Activated CD4-positive, alpha-beta memory T cell treated with anti-CD3 and anti-CD28 coated beads for 36 hours (primary cell): Measurements from ENCODE around the gene RBM20. TPM values are rescaled to one million over a fixed set of nuclear protein-coding genes. Genes with fewer than 3 reads are reported as not detected.
"Not testable (repeated sequence)": the region's sequence is repeated elsewhere in the genome, so short reads cannot be mapped to it uniquely, and the experiment has no call there.

ENCODE experiments used
- CTCF ChIA-PET: fragments of 350-600 bp; sonication (Branson Sonifier 250); formaldehyde crosslinking; loops from one replicate; lab custom pipeline; 2021; ENCODE audit warnings: antibody characterized with exemption, inconsistent platforms; lab: Charles Lee
- POLR2A ChIA-PET: fragments of 350-600 bp; sonication (Branson Sonifier 250); formaldehyde crosslinking; loops from one replicate; lab custom pipeline; 2021; ENCODE audit warnings: antibody characterized with exemption; lab: Charles Lee
- DNase-seq: peaks from one replicate; pipeline ENCODE4 v3.0.0-alpha.2; 2020
- H3K27ac Mint-ChIP-seq: one replicate; pipeline ENCODE4 v1.8.0; 2021; ENCODE audit warnings: mixed read lengths
- H3K27me3 Mint-ChIP-seq: one replicate; pipeline ENCODE4 v1.8.0; 2021; ENCODE audit warnings: mixed read lengths
- H3K36me3 Mint-ChIP-seq: one replicate; pipeline ENCODE4 v1.8.0; 2021; ENCODE audit warnings: mixed read lengths
- H3K4me1 Mint-ChIP-seq: one replicate; pipeline ENCODE4 v1.8.0; 2021; ENCODE audit warnings: low read depth, mixed read lengths
- H3K4me3 Mint-ChIP-seq: one replicate; pipeline ENCODE4 v1.8.0; 2021; ENCODE audit warnings: mild to moderate bottlenecking, mixed read lengths
- H3K9me3 Mint-ChIP-seq: one replicate; pipeline ENCODE4 v1.8.0; 2021; ENCODE audit warnings: mixed read lengths
- intact Hi-C: fragments of 100-400 bp; cut with micrococcal nuclease; formaldehyde crosslinking; loops from one replicate; pipeline ENCODE4 v1.15.1; 2023
- total RNA-seq, 2 experiments: library from RNA; stranded (reverse); gene quantifications; one replicate each; pipeline ENCODE4 v1.2.3, GENCODE V29; 2021

RBM20 gene
- total RNA-seq, 2 experiments from 2014 or later = not detected

DNA sequence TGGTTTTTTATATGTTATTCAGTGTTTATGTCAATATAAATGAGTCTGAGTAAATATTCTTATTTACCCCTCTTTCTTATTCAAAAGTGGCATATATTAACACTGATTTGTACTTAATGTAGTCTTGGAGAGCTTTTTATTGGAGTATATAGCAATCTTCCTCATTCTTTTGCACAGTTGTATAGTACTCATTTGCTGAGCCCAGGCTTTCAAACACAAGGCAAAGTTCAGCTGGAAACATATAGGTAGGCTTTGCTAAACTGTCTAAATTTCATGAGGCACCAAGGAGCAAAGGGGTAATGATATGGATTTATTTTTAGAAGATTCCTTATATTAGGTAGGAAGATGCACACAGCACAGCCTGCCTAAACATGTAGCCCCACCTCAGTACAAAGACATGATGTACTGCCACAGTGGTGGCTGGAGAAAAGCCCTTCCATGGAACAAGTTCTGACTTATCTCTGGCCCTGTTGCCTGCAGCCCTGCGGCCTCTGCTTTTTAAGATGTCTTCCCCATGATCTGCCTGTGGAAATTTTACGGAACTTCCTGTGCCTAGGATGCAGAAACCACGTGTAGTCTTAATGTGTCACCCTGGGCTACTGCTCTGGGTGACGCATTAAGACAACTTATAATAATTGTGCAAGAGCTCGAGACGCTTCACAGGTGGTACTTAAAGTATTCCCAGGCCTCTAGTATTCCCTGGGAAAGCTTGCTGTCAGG is 218.0 kb downstream of the RBM20 start:
- no peak overlapping the region for H3K4me3 Mint-ChIP-seq
- ChIA-PET CTCF (no interaction called here), POLR2A (interaction anchor here (1.7 to 1.8 kb wide), 2 partner anchors 9 to 56 kb away, joined by 5 to 7 read pairs; partner anchors contain the start of genes BBIP1, PDCD4 and SHOC2)
- peak overlapping the region; percentile 36 for H3K27ac Mint-ChIP-seq
- no peaks in the 10 kb centered on the region for H3K27me3 Mint-ChIP-seq
- peaks cover 1% of the 10 kb centered on the region for H3K36me3 Mint-ChIP-seq
- intact Hi-C loops = loop anchor here (5.0 to 10.0 kb wide), 2 partner anchors 130 to 447 kb away; no protein-coding TSS in a partner anchor
- no peak for DNase-seq
- peaks cover 91% of the 10 kb centered on the region for H3K4me1 Mint-ChIP-seq
- no peaks in the 10 kb centered on the region for H3K9me3 Mint-ChIP-seq

GRCh38 chr10:110862961-110863360 is 218.8 kb downstream of the RBM20 start:
- no peak for DNase-seq
- ChIA-PET CTCF (no interaction called here), POLR2A (no interaction called here)
- Mint-ChIP-seq H3K27ac (peak overlapping the region; percentile 95), H3K4me3 (no peak overlapping the region), H3K36me3 (no peaks in the 10 kb centered on the region), H3K9me3 (no peaks in the 10 kb centered on the region), H3K4me1 (peaks cover 91% of the 10 kb centered on the region), H3K27me3 (no peaks in the 10 kb centered on the region)
- intact Hi-C loops = loop anchor here (5.0 to 10.0 kb wide), 2 partner anchors 129 to 448 kb away; no protein-coding TSS in a partner anchor

DNA sequence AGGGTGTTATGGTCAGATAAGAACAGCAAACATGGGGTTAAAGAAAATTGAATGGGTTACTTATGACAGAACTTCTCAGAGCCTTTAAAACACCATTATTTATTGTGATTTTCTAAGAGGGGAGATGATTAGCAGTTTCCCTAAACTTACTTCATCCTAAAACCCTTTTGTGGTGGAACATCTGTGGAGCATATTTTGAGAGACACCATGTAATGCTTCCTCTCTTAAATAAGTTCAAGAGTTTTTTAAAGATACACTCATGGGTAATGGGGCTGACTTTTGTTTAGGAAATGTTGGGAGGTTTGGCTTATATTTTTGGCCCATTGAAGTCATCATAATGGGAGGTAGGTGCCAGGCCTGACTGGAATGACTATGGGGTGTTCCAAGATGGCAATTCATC is 219.2 kb downstream of the RBM20 start:
- no peak overlapping the region for H3K4me3 Mint-ChIP-seq
- ChIA-PET CTCF (no interaction called here), POLR2A (interaction anchor here (1.6 kb wide), 1 partner anchor 10 kb away, joined by 5 read pairs; no protein-coding TSS in a partner anchor)
- intact Hi-C loops = loop anchor here (5.0 to 10.0 kb wide), 2 partner anchors 129 to 449 kb away; no protein-coding TSS in a partner anchor
- no peaks in the 10 kb centered on the region for H3K9me3 Mint-ChIP-seq
- H3K36me3 Mint-ChIP-seq = no peaks in the 10 kb centered on the region
- DNase-seq = no peak
- H3K27ac Mint-ChIP-seq = peak overlapping the region; percentile 95
- no peaks in the 10 kb centered on the region for H3K27me3 Mint-ChIP-seq
- H3K4me1 Mint-ChIP-seq = peaks cover 91% of the 10 kb centered on the region

DNA sequence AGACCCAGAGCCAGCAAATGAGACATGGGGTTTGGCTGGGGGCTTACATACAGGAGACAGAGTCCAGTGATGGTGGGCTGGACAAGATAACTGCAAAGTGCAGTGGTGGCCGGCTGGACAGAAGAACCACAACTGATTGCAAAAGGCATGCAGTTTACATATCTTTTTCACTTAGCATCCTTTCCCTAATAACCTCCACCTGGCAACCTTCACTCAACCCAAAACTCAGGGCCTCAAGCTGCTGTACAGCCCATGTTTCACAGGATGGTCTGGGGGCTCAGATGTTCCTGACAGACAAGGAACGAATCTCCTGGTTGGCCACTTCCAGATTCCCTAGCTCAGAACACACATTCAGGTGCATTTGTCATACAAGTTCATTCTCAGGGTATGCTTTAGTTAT is 219.8 kb downstream of the RBM20 start:
- ChIA-PET CTCF (interaction anchor here (1.1 to 1.6 kb wide), 2 partner anchors 30 to 60 kb away, joined by 3 read pairs; no protein-coding TSS in a partner anchor), POLR2A (interaction anchor here (1.0 to 1.6 kb wide), 5 partner anchors 9 to 14 kb away, joined by 3 to 5 read pairs (median 3); no protein-coding TSS in a partner anchor)
- Mint-ChIP-seq H3K36me3 (no peaks in the 10 kb centered on the region), H3K4me1 (peaks cover 93% of the 10 kb centered on the region), H3K4me3 (no peak overlapping the region), H3K27ac (peak overlapping the region; percentile 95), H3K9me3 (no peaks in the 10 kb centered on the region), H3K27me3 (no peaks in the 10 kb centered on the region)
- intact Hi-C loops = loop anchor here (1.0 to 10.0 kb wide), 6 partner anchors 21 to 507 kb away; no protein-coding TSS in a partner anchor
- no peak for DNase-seq

DNA sequence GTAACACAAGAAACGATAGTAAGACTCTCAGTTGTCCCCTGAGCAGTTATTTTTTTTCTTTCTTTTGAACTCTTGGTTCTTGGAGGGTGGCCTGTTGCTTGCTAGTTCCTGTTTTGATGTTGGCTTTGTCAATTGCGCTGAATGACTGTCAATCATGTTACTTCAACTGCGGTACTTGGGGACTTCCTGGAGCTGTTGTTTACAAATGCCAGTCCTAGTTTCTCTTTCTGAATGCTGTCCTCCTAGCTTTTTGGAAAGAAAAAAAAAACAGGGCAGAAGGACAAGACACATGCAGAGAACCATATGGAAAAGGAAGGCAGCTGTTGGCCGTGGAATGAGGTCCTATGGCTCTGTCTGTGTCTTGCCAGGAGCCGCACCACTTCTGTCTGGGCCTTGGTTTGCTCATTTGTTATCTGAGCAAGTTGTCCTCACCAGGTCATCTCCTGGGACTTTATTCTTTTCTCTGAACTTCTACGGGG is 220.6 kb downstream of the RBM20 start:
- H3K27ac Mint-ChIP-seq = peak overlapping the region; percentile 95
- H3K4me3 Mint-ChIP-seq = peak overlapping the region; percentile 72
- peaks cover 93% of the 10 kb centered on the region for H3K4me1 Mint-ChIP-seq
- ChIA-PET CTCF (interaction anchor here (0.7 to 1.6 kb wide), 5 partner anchors 10 to 61 kb away, joined by 3 to 5 read pairs (median 3); no protein-coding TSS in a partner anchor), POLR2A (interaction anchor here (1.0 to 1.6 kb wide), 5 partner anchors 8 to 15 kb away, joined by 3 to 5 read pairs (median 3); no protein-coding TSS in a partner anchor)
- intact Hi-C loops = loop anchor here (1.0 to 10.0 kb wide), 9 partner anchors 7 to 508 kb away; no protein-coding TSS in a partner anchor
- no peaks in the 10 kb centered on the region for H3K36me3 Mint-ChIP-seq
- no peaks in the 10 kb centered on the region for H3K9me3 Mint-ChIP-seq
- no peaks in the 10 kb centered on the region for H3K27me3 Mint-ChIP-seq
- peak; percentile 65 for DNase-seq

- DNase-seq = no peak
- Mint-ChIP-seq H3K9me3 (no peaks in the 10 kb centered on the region), H3K36me3 (no peaks in the 10 kb centered on the region), H3K27me3 (no peaks in the 10 kb centered on the region), H3K27ac (peak overlapping the region; percentile 95), H3K4me3 (peak overlapping the region; percentile 72), H3K4me1 (peaks cover 93% of the 10 kb centered on the region)
- ChIA-PET CTCF (interaction anchor here (1.0 to 1.6 kb wide), 5 partner anchors 8 to 61 kb away, joined by 3 to 5 read pairs (median 3); no protein-coding TSS in a partner anchor), POLR2A (interaction anchor here (1.0 to 1.6 kb wide), 6 partner anchors 8 to 91 kb away, joined by 3 to 5 read pairs (median 4); no protein-coding TSS in a partner anchor)
- intact Hi-C loops = loop anchor here (1.0 to 10.0 kb wide), 7 partner anchors 8 to 508 kb away; no protein-coding TSS in a partner anchor
Observed at GRCh38 chr10:110865186-110865808, 221.2 kb downstream of the RBM20 start.

- intact Hi-C loops = loop anchor here (1.0 to 10.0 kb wide), 7 partner anchors 9 to 509 kb away; no protein-coding TSS in a partner anchor
- ChIA-PET POLR2A (interaction anchor here (1.1 to 1.5 kb wide), 2 partner anchors 9 to 92 kb away, joined by 4 to 6 read pairs; no protein-coding TSS in a partner anchor), CTCF (interaction anchor here (1.0 to 1.6 kb wide), 3 partner anchors 8 to 28 kb away, joined by 3 read pairs; no protein-coding TSS in a partner anchor)
- H3K27ac Mint-ChIP-seq = peak overlapping the region; percentile 95
- no peaks in the 10 kb centered on the region for H3K9me3 Mint-ChIP-seq
- DNase-seq = no peak
- H3K36me3 Mint-ChIP-seq = no peaks in the 10 kb centered on the region
- H3K27me3 Mint-ChIP-seq = no peaks in the 10 kb centered on the region
- H3K4me1 Mint-ChIP-seq = peaks cover 93% of the 10 kb centered on the region
- H3K4me3 Mint-ChIP-seq = peak overlapping the region; percentile 72
Observed at GRCh38 chr10:110865809-110866482, 221.8 kb downstream of the RBM20 start.

GRCh38 chr10:110867011-110867806 is 223.1 kb downstream of the RBM20 start:
- POLR2A ChIA-PET = interaction anchor here (0.9 to 1.5 kb wide), 4 partner anchors 10 to 34 kb away, joined by 3 to 7 read pairs (median 4); no protein-coding TSS in a partner anchor
- not testable (repeated sequence) for H3K4me3 Mint-ChIP-seq, H3K36me3 Mint-ChIP-seq, H3K27me3 Mint-ChIP-seq, DNase-seq, H3K9me3 Mint-ChIP-seq
- CTCF ChIA-PET = interaction anchor here (1.0 to 1.8 kb wide), 6 partner anchors 8 to 195 kb away, joined by 3 to 6 read pairs (median 4); no protein-coding TSS in a partner anchor
- intact Hi-C loops = loop anchor here (5.0 to 10.0 kb wide), 3 partner anchors 35 to 452 kb away; no protein-coding TSS in a partner anchor
- Mint-ChIP-seq H3K4me1 (peaks cover 90% of the 10 kb centered on the region), H3K27ac (peak overlapping the region; percentile 93)

- Mint-ChIP-seq H3K4me1 (peaks cover 84% of the 10 kb centered on the region), H3K9me3 (no peaks in the 10 kb centered on the region), H3K27ac (peak overlapping the region; percentile 93), H3K27me3 (no peaks in the 10 kb centered on the region), H3K4me3 (no peak overlapping the region), H3K36me3 (peaks cover 2% of the 10 kb centered on the region)
- intact Hi-C loops = loop anchor here (2.0 to 10.0 kb wide), 4 partner anchors 15 to 453 kb away; no protein-coding TSS in a partner anchor
- no peak for DNase-seq
- CTCF ChIA-PET = interaction anchor here (1.0 to 1.8 kb wide), 7 partner anchors 8 to 196 kb away, joined by 3 to 6 read pairs (median 4); no protein-coding TSS in a partner anchor
- POLR2A ChIA-PET = interaction anchor here (0.9 to 1.3 kb wide), 4 partner anchors 9 to 34 kb away, joined by 3 to 7 read pairs (median 3); no protein-coding TSS in a partner anchor
Observed at GRCh38 chr10:110867807-110868465, 223.8 kb downstream of the RBM20 start.
